HFFc6 (cell line): ENCODE data around the gene ICOSLG. TPM values are rescaled to one million over a fixed set of nuclear protein-coding genes. Genes with fewer than 3 reads are reported as not detected.
A peak's percentile ranks its signal among the peaks of the same experiment; 100 is the strongest.

Experiments
- DNase-seq: peaks from one replicate; pipeline ENCODE4 v3.0.0-alpha.2; 2018
- H3K27ac Mint-ChIP-seq: 2 replicates; pipeline ENCODE4 v1.8.0; 2020; ENCODE audit warnings: mild to moderate bottlenecking, mixed read lengths
- H3K27me3 Mint-ChIP-seq: 2 replicates; pipeline ENCODE4 v1.8.0; 2021; ENCODE audit warnings: mild to moderate bottlenecking, moderate library complexity, mixed read lengths; ENCODE audit not compliant: insufficient read depth
- H3K36me3 Mint-ChIP-seq: 2 replicates; pipeline ENCODE4 v1.8.0; 2021; ENCODE audit warnings: low read depth, mixed read lengths
- H3K4me1 Mint-ChIP-seq: 2 replicates; pipeline ENCODE4 v1.8.0; 2020; ENCODE audit warnings: low read depth, mixed read lengths
- H3K4me3 Mint-ChIP-seq: 2 replicates; pipeline ENCODE4 v1.8.0; 2020; ENCODE audit warnings: mild to moderate bottlenecking, moderate library complexity, mixed read lengths
- H3K9me3 Mint-ChIP-seq: 2 replicates; pipeline ENCODE4 v1.8.0; 2020; ENCODE audit warnings: mild to moderate bottlenecking, mixed read lengths
- CTCF ChIP-seq: fragments of 200-600 bp; sonication (generic); IDR thresholded peaks from 2 replicates; pipeline ENCODE4 v1.5.0; 2021; ENCODE audit warnings: antibody characterized with exemption, mild to moderate bottlenecking
- total RNA-seq, 6 experiments: library from RNA; stranded (reverse); fragmentation: NEBNext Ultra II Directional; extraction: Animal tissue kit (Norgen Biotek cat#: 25700); gene quantifications; 2 replicates in 1 of 6; 3 replicates in 5 of 6; pipeline ENCODE4 v1.2.3, GENCODE V29; 2021

Gene ICOSLG
- total RNA-seq, 6 experiments from 2014 or later = 0.07 to 0.47 (median 0.33) TPM

- H3K36me3 Mint-ChIP-seq = no peaks in the 10 kb centered on the region
- H3K9me3 Mint-ChIP-seq = no peaks in the 10 kb centered on the region
- TF ChIP-seq CTCF = no peak
- H3K4me1 Mint-ChIP-seq = no peaks in the 10 kb centered on the region
- no peak for DNase-seq
- H3K27ac Mint-ChIP-seq = no peak overlapping the region
- peaks cover 10% of the 10 kb centered on the region for H3K27me3 Mint-ChIP-seq
- no peak overlapping the region for H3K4me3 Mint-ChIP-seq
These were observed 28.3 kb upstream of the ICOSLG start for GRCh38 chr21:44269090-44269489.

GRCh38 chr21:44267655-44268142 lies 27.0 kb upstream of the ICOSLG start:
- H3K36me3 Mint-ChIP-seq = no peaks in the 10 kb centered on the region
- DNase-seq = no peak
- peaks cover 5% of the 10 kb centered on the region for H3K27me3 Mint-ChIP-seq
- H3K4me1 Mint-ChIP-seq = no peaks in the 10 kb centered on the region
- no peak overlapping the region for H3K27ac Mint-ChIP-seq
- peak; percentile 50; the same call in 1 of the 2 replicates for TF ChIP-seq CTCF
- no peak overlapping the region for H3K4me3 Mint-ChIP-seq
- no peaks in the 10 kb centered on the region for H3K9me3 Mint-ChIP-seq

- no peak for TF ChIP-seq CTCF
- Mint-ChIP-seq H3K27me3 (peaks cover 5% of the 10 kb centered on the region), H3K27ac (no peak overlapping the region), H3K4me1 (no peaks in the 10 kb centered on the region), H3K4me3 (no peak overlapping the region), H3K9me3 (no peaks in the 10 kb centered on the region), H3K36me3 (no peaks in the 10 kb centered on the region)
- DNase-seq = no peak
These were observed 25.1 kb upstream of the ICOSLG start for GRCh38 chr21:44265734-44266270.

- Mint-ChIP-seq H3K36me3 (no peaks in the 10 kb centered on the region), H3K9me3 (no peaks in the 10 kb centered on the region), H3K4me1 (no peaks in the 10 kb centered on the region), H3K27me3 (peaks cover 5% of the 10 kb centered on the region), H3K4me3 (no peak overlapping the region), H3K27ac (no peak overlapping the region)
- DNase-seq = no peak
- no peak for TF ChIP-seq CTCF
These were observed 23.0 kb upstream of the ICOSLG start for GRCh38 chr21:44263768-44264167.

- TF ChIP-seq CTCF = no peak
- no peaks in the 10 kb centered on the region for H3K4me1 Mint-ChIP-seq
- H3K27ac Mint-ChIP-seq = no peak overlapping the region
- no peaks in the 10 kb centered on the region for H3K9me3 Mint-ChIP-seq
- DNase-seq = no peak
- H3K27me3 Mint-ChIP-seq = peaks cover 8% of the 10 kb centered on the region
- no peaks in the 10 kb centered on the region for H3K36me3 Mint-ChIP-seq
- no peak overlapping the region for H3K4me3 Mint-ChIP-seq
These were observed 22.5 kb upstream of the ICOSLG start for GRCh38 chr21:44263221-44263760.
